Sigmoid colon (tissue), 4 donors: ENCODE data around the gene UST.

Experiments
- CTCF ChIP-seq, 4 experiments: fragments of 450-650 bp in 3 of 4; fragments of 200-600 bp in 1 of 4; IDR thresholded peaks; one replicate each; pipeline ENCODE4 v1.5.1; 2016 to 2019; ENCODE audit warnings: antibody characterized with exemption in 4 of 4, mild to moderate bottlenecking in 3 of 4, moderate library complexity in 2 of 4
- POLR2A ChIP-seq, 2 donors: fragments of 450-650 bp; IDR thresholded peaks; one replicate each; pipeline ENCODE4 v1.6.1; 2016; ENCODE audit warnings: antibody characterized with exemption in 2 of 2, mild to moderate bottlenecking in 2 of 2, moderate library complexity in 2 of 2
- POLR2AphosphoS5 ChIP-seq, 4 donors: sonication (generic); formaldehyde crosslinking; IDR thresholded peaks; one replicate each; pipeline ENCODE4 v1.6.1; 2017; ENCODE audit warnings: antibody characterized with exemption in 4 of 4

- TF ChIP-seq CTCF (IDR thresholded peaks at IDR 0.05) (no peak), POLR2A (IDR thresholded peaks at IDR 0.05) (no peak), POLR2AphosphoS5 (IDR thresholded peaks at IDR 0.05) (no peak)
These were observed 140.4 kb downstream of the UST start for GRCh38 chr6:148887181-148887580.
